GM19372 (cell line): Measurements from ENCODE around the gene SLC7A1.

ENCODE experiments used
- ATAC-seq: cut with Tn5 transposase; IDR thresholded peaks from one replicate; pipeline ENCODE4 v1.9.1; 2021; ENCODE audit warnings: mild to moderate bottlenecking, low read depth, moderate library complexity; ENCODE audit not compliant: unreplicated experiment

Gene SLC7A1

DNA sequence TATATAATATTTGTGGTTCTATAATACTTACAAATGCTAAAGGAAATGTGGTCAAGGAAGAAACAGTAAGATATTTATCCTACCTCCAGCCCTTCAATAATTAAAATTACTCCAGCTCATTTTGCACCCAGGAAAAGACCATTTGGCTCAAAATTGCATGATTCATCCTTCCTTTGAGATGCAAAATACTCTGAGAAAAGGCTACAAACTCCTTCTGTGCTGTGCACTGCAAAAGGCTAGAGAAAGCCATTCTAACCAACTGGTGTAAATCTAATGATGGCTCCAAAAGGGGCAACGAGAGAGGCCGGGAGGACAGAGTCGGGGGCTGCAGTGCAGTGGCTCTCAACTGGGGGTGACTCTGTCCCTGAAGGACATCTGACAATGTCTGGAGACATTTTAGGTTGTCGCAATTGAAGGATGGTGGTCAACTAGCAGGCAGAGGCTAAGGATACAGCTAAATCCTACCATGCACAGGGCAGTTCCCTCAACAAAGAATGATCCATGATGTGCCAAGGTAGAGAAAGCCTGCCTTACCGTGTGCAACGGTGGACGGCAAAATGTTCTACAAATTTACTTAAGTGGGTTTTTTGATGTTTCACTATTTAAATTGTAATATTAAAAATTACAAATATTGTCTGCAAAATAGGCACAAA, 32.6 kb downstream of the SLC7A1 start:
- ATAC-seq = no peak

GRCh38 chr13:29561918-29562317, 33.6 kb downstream of the SLC7A1 start:
- ATAC-seq = no peak

GRCh38 chr13:29556742-29557141, 38.7 kb downstream of the SLC7A1 start:
- ATAC-seq = no peak

- ATAC-seq = no peak
Observed at GRCh38 chr13:29551214-29551613, 44.3 kb downstream of the SLC7A1 start.

GRCh38 chr13:29550430-29550988, 45.0 kb downstream of the SLC7A1 start:
- ATAC-seq = no peak

- ATAC-seq = no peak
Observed at GRCh38 chr13:29548722-29549121, 46.8 kb downstream of the SLC7A1 start.

DNA sequence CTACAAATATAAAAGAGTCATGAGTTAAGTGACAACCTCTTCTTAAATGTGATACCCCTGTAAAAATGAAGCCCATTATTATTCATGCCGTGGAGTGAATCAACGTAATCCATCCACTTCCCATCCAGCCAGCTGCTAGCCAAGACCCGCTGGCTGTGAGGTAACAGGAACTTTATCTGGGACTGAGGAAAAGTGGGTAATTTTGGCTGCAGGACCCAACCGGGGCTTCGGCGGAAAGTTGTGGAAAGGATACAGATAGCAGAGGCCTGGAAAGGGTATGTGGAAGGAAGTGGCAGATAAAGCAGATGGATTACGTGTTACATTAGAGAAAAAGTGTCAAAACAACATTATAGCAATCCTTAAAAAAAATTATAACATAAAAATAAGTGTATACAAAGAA, 48.3 kb downstream of the SLC7A1 start:
- ATAC-seq = no peak

GRCh38 chr13:29546662-29547061, 48.8 kb downstream of the SLC7A1 start:
- no peak for ATAC-seq

DNA sequence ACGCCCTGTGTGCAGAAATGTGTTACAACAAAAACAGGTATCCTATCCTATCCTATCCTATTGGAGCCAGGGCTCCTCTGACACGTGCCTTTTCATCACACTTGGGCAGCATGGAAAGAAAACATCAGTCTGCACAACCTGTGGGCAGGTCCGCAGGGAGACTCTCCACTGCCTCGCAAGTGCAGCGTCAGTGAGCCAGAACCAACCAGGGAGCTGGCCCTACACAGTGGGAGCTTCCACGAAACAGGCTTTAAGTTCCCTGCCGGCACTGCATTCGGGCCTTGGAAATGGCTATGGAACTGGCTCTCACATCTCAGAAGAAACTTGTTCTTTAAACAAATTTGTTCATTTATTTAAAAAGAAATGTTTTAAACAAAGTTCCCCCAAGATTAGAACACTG, 49.5 kb downstream of the SLC7A1 start:
- ATAC-seq = no peak

GRCh38 chr13:29543230-29544215, 52.0 kb downstream of the SLC7A1 start:
- peak; percentile 89 for ATAC-seq

DNA sequence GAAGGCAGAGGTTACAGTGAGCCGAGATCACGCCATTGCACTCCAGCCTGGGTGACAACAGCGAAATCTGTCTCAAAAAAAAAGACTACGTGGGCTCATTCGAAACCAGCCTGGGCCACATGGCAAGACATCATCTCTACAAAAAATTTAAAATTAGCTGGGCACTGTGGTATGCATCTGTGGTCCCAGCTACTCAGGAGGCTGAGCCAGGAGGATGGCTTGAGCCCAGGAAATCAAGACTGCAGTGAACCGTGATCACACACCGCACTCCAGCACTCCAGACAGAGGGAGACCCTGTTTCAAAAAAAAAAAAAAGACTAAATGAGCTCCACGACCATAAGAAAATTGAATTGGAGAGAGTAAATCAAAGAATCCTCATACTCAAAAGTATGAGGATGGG, 53.1 kb downstream of the SLC7A1 start:
- ATAC-seq = no peak

GRCh38 chr13:29541400-29541799, 54.1 kb downstream of the SLC7A1 start:
- ATAC-seq = no peak

DNA sequence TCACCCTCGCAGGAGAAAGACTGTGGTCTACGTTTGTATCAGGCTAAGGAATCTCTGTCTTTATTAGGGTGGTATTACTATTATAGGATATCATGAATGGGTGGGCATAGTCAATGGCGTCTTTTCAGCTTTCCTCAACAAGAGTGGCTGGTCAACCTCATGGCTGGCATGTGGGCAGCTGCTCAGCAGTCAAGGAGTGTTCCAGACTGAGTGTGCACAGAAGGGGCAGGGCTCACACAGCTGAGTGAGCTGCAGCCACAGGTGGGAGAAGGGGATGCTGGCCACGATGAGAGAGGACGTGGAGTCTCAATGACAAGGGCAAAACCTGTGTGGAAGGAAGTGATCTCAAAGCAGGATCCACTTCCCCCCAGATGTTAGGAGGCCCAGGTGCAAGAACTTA, 54.7 kb downstream of the SLC7A1 start:
- ATAC-seq = no peak

GRCh38 chr13:29540334-29540733, 55.2 kb downstream of the SLC7A1 start:
- no peak for ATAC-seq

- ATAC-seq = no peak
Observed at GRCh38 chr13:29539856-29540255, 55.6 kb downstream of the SLC7A1 start.

GRCh38 chr13:29538652-29539040, 56.8 kb downstream of the SLC7A1 start:
- no peak for ATAC-seq

DNA sequence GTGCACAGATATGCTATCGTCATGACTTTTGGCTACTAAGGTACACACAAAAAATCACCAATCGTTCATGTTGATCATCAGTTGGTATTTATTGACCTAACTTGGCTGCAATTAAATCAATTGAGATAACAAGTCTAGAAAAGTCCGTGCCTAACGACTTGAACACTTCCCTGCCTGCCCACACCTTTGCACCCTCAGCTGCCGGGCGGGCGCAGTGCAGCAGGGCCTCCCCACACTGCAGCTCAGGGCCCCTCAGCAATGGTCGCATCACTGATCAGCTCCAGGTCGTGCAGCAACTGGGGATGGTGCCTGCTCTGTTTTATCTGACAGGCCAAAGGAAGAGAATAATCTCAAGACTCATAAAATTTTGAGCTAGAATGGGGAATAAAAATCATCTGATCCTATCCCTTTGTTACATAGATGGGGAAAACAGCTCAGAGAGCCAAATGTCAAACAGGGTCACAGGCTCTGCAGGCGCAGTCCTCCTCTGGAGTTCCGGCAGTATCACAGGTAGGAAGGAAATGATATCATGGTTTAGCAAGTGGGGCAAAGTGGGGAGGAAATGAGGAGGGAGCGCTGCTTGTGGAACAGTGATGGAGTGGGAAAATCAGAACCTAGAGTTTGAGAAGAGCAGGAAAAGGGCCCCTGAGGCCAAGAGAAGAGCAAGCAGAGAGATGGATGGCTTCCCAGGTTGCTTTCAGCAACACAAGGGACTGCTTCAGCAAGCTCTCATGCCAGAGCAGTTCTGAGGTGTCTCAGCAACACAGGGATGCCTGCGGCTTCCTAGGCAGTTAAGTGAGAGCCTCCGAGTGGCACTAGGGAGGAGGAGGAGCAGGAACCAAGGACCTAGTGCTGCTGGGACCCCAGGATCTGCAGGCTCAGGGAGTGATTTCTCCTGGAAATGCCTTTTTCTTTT, 57.5 kb downstream of the SLC7A1 start:
- ATAC-seq = no peak

DNA sequence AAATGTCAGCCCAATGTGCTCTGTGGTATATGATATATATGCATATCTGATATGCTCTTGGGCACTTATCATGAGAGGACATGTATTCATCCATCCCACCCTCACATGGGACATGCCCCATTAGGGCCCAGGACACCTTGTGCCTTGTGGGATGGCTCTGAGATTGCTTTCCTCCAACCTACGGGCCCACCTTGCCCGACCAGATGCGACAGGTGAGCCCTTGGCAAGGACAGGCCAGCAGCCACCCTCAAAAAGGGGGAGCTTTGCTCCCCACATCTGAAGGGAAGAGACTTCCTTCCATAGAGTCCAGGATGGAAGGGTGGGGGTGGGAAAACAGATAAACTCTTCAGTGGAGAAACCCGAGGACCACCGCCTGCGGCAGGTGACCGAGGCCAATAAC, 58.6 kb downstream of the SLC7A1 start:
- no peak for ATAC-seq

- ATAC-seq = no peak
Observed at GRCh38 chr13:29535663-29536655, 59.5 kb downstream of the SLC7A1 start.
